ENCODE results near the gene PEX1.
A peak's percentile ranks its signal among the peaks of the same experiment; 100 is the strongest.
"Not testable (repeated sequence)": the region's sequence is repeated elsewhere in the genome, so short reads cannot be mapped to it uniquely, and the experiment has no call there.

PEX1 gene

GRCh38 chr7:92503767-92504166, 24.6 kb downstream of the PEX1 start:
- no peak for DNase-seq

DNA sequence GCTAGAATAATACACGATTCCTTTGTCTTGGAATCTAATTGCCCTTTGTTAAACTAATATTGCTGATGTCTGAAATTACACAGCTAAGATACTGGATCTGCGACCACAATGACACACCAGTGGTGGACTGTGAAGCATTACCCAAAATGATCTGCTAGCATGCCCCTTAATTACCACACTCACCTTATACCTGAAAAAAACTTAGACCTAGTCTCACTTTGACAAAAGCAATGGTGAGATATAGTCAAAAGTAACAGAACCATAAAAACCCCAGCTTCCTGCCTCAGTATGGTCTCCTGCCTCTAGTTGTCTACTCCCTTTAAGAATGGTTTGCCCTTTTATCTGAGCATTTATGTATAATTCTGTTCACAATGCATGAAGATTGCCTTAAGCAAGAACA, 29.8 kb downstream of the PEX1 start:
- DNase-seq, result no peak

DNA sequence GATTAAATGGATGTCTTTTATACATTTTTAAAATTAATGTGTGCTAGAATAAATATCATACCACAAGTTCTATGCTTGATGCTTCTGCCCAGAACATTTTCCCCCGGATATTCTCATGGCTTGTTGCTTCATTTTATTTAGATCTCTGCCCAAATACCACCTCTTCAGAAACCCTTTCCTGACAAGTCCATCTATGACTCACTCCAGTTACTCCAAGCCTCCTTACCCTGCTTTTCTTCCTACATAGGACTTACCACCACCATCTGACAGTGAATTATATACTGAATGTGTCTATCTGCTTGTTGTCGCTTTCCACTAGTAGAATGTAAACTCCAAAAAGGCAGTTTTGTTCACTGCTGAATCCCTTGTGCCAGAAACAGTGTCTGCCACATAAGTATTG, 31.4 kb downstream of the PEX1 start:
- DNase-seq, result no peak

DNA sequence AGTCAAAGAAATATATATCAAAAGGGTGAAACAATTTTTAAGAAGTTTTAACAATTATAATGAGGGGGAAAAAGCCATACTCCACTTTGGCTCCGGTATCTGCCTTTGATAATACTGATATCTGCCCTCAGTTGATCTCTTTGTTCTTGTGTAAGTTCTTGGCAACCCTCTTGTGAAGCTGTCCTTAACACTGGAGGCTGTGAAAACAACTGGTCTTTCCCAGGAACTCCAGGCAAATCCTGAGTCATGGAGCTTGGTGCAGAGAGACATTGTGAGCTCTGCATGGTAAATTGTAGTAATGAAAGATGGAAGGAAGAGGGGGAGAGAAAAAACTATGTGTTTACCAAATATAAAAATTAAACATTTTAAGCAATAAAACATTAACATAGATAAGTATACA, 38.7 kb downstream of the PEX1 start:
- no peak for DNase-seq

- DNase-seq, result no peak
Measured at GRCh38 chr7:92487804-92488203, 40.5 kb downstream of the PEX1 start.

DNA sequence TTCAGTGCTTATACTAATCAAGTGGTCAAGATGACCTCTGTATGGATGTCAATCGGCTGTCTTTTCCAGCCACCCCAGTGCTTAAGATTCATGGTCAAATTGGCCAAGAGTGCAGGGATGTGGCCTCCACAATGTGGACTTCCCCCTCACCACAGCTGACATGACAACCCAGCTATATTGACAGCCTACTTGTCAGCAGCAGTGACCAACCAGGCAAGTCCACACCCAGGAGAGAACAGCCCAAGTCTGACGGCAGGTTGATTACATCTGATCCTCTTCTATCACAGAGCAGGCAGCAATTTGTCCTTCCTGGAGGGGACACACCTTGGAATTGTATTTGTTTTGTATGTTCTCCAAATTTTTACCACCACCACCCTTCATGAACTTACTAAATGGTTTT, 42.3 kb downstream of the PEX1 start:
- DNase-seq, result no peak

GRCh38 chr7:92485267-92485892, 42.9 kb downstream of the PEX1 start:
- no peak for DNase-seq

GRCh38 chr7:92484226-92484625, 44.1 kb downstream of the PEX1 start:
- DNase-seq, result not testable (repeated sequence)

DNA sequence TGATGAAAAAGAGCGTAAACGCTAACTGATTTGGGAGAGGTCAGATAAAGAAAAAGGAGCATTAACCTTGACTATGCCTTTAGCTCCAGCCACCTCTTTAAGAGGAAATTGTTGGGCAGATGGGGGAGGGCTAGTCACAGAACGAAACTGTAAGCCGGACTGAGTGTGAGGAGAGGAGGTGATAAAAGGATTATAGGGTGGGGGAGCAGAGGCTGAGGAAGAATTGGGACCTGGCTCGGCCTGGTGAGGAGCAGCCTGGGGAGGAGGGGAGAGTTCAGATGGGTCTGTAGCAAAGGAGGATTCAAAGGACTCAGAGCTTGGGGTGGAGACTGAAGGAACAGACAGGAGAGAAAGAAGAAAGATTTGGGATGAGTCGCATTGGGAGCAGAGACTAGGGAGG, 44.7 kb downstream of the PEX1 start:
- not testable (repeated sequence) for DNase-seq

- not testable (repeated sequence) for DNase-seq
Measured at GRCh38 chr7:92479146-92479545, 49.2 kb downstream of the PEX1 start.

GRCh38 chr7:92478711-92479110, 49.6 kb downstream of the PEX1 start:
- no peak for DNase-seq

DNA sequence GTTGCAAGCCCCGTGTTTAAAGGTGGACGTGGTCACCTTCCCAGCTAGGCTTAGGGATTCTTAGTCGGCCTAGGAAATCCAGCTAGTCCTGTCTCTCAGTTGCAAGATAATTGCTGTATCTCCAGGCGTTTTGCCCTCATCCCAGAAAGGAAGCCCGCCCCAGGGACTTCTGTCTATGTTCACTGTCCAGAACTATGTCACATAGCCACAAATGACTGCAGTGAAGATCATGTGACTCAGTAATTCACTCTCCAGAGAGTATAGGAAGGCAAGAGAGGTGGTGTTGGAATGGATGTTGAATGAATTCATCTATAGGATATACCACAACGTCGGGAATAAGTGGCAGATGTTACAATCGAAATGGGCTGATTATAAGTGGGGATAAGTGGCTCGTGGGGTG, 50.2 kb downstream of the PEX1 start:
- no peak for DNase-seq

- DNase-seq, result not testable (repeated sequence)
Measured at GRCh38 chr7:92477681-92478080, 50.6 kb downstream of the PEX1 start, which contains the start of gene ERVW-1. TSS of gene ERVW-1 (minus strand) at chr7:92477946. CDS start at chr7:92470381, 7,565 bp downstream.

DNA sequence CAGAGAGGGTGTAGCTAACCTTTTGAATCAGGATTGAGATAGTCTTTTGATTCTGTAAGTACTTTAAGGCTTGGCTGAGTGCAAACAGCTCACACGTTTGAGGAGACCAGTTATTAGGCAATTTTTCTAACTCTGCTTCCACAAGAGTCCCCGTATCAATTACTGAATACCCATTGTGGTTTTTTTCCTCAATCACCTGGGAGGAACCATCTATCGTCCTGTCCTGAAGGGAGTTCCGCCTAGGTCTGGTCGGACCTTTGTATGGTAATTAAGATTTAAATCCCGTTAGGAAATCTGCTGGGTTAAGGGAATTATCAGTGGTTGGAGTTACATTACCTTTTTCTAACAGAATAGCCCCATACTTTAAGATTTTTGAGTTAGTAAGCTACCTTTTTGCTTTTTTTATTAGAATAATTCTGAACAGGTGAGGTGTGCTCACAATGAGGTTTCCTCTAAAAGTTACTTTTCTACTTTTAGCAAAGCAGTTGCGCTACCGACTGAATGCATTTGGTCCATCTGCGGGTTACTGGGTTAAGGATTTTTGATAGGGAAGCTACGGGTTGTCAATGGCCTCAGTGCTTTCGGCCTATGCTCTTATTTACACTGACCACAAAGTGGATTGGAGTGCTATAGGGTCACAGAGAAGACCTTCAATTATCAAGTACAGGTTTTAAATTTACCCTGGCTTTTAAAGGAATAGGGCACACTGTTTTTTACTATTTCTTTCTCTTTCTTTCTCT, 52.3 kb downstream of the PEX1 start:
- DNase-seq, result not testable (repeated sequence)

- DNase-seq, result not testable (repeated sequence)
Measured at GRCh38 chr7:92475261-92475770, 53.0 kb downstream of the PEX1 start.

- not testable (repeated sequence) for DNase-seq
Measured at GRCh38 chr7:92473989-92474388, 54.3 kb downstream of the PEX1 start.

- DNase-seq, result peak; percentile 4
Measured at GRCh38 chr7:92468589-92468988, 59.7 kb downstream of the PEX1 start.

GRCh38 chr7:92466682-92467081, 61.6 kb downstream of the PEX1 start:
- DNase-seq, result no peak

DNA sequence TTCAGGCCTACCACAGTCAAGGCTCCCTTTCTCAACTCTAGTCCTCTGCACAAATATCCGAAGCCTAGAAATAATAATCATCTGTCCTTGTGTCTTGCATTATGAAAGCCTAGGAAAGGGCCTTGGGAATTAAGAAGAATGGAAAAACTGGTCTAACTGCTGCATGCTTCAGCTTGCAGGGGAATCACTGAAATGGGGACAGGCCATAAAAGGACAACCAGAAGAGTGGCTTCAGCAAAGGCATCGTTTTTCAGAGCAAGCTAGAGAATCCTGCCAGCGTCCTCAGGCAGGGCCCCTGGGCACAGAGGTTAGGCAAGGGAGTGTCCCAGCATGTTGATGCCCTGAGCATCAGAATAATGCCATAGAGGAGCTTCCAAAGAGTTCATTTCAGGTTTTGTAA, 63.8 kb downstream of the PEX1 start:
- no peak for DNase-seq

DNA sequence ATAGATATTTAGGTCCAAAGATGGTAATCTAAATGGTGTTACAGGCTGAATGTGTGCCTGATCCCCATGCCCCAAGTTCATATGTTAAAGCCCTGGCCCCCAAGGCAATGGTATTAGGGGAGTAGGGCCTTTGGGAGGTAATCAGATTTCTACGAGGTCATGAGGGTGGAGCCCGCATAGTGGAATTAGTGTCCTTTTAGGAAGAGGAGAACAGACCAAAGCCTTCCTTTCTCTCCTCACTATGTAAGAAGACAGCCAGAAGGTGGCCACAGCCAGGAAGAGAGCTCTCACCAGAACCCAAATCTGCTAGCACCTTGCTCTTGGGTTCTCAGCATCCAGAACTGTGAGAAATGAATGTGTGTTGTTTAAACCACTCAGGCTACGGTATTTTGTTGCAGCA, 65.8 kb downstream of the PEX1 start:
- no peak for DNase-seq

- peak; percentile 41 for DNase-seq
Measured at GRCh38 chr7:92461027-92462003, 67.0 kb downstream of the PEX1 start.

DNA sequence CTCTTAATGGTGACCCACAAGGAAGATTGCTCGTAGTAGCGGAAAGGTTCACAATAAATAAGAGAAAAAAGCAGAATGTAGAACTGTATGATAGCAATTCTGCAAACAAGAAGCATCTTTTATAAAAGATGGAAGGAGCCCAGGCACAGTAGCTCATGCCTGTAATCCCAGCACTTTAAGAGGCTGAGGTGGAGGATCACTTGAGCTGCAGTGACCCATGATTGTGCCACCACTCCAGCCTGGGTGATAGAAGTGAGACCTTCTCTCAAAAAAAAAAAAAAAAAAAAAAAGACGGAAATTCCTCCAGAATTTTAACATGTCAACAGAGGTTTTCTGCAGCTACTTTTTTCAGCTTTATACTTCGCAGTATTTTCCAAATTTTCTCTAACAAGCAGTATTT, 67.8 kb downstream of the PEX1 start:
- DNase-seq, result no peak

DNA sequence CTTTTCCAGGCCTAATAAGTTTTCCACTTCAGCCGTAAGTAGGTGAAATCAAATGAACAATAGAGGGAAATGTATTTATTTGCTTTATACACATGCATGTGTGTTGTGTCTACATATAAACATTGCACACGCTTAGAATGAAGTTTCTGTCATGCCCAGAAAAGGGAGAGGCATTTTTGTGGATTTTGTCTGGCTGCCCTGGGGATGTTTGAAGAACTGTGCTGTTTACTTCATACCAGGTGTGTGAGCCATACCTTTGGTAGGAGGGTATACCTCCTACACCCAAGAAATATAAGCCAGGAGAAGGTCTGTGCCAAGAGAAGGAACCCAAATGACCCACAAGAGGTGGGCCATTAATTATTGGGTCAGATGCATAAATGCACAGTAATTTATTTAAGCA, 68.2 kb downstream of the PEX1 start:
- no peak for DNase-seq

Data from activated CD4-positive, alpha-beta T cell treated with anti-CD3 and anti-CD28 coated beads for 48 hours (primary cell).